ENCODE results near the gene FBLIM1.
A peak's percentile ranks its signal among the peaks of the same experiment; 100 is the strongest.

FBLIM1 gene

DNA sequence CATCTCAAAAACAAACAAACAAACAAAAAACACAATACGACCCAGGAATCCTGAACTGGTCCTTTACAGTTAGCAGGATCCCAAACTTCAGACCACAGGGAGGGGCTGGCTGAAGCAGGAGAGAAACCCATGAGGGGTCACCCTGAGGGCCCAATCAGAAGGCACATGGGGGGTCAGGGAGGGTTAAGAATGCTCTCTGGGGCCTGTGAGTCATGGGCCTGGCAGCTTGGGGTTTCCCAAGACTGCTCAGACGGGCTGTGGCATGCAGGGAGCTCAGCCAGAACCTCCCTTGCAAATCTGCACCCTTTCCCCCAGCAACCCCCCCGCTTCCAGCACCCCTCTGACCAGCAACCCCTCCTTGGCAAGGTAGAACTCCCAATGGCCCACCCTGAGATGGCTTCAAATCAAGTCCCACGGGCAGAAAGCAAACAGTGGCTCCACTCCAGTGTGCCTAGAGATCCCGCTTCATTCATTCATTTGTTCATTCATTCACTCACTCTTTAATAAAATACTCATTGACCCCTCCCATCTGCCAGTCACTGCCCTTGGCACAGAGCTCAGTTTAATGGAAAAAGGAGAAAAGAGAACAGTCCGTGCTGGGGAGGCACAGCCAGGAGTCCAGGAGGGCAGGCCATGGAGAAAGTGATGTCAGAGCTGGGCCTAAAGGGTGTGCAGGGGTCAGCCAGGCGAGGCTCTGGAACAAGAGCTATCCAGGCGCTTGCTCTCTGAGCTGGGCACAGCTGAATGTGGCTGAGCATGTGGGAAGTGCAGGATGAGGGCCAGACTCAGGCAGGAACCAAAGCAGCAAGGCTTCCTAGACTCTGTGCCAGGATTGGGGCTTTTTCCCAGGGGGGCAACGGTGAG is 40.6 kb downstream of the FBLIM1 start:
- peaks cover 32% of the 10 kb centered on the region for H3K4me1 Mint-ChIP-seq

GRCh38 chr1:15799928-15800835 is 41.6 kb downstream of the FBLIM1 start:
- Mint-ChIP-seq H3K27me3 (ENCODE audit: low read depth) (peaks cover 19% of the 10 kb centered on the region), H3K27ac (peak overlapping the region; percentile 70 to 84 (median 72)), H3K4me1 (peaks cover 29% of the 10 kb centered on the region), H3K4me3 (no peak overlapping the region), H3K36me3 (ENCODE audit: low read depth) (no peaks in the 10 kb centered on the region), H3K9me3 (no peaks in the 10 kb centered on the region)
- TF ChIP-seq CTCF (IDR thresholded peaks at IDR 0.05; ENCODE audit: unreplicated experiment in 3 of 3): no peak

More for the DNA sequence above, 40.6 kb downstream of the FBLIM1 start:
- Mint-ChIP-seq H3K36me3 (ENCODE audit: low read depth) (no peaks in the 10 kb centered on the region), H3K4me3 (no peak overlapping the region), H3K9me3 (no peaks in the 10 kb centered on the region), H3K27ac (peak overlapping the region; percentile 40 to 84 (median 66)), H3K27me3 (ENCODE audit: low read depth) (peaks cover 19% of the 10 kb centered on the region)
- no peak for TF ChIP-seq CTCF (IDR thresholded peaks at IDR 0.05; ENCODE audit: unreplicated experiment in 3 of 3)

DNA sequence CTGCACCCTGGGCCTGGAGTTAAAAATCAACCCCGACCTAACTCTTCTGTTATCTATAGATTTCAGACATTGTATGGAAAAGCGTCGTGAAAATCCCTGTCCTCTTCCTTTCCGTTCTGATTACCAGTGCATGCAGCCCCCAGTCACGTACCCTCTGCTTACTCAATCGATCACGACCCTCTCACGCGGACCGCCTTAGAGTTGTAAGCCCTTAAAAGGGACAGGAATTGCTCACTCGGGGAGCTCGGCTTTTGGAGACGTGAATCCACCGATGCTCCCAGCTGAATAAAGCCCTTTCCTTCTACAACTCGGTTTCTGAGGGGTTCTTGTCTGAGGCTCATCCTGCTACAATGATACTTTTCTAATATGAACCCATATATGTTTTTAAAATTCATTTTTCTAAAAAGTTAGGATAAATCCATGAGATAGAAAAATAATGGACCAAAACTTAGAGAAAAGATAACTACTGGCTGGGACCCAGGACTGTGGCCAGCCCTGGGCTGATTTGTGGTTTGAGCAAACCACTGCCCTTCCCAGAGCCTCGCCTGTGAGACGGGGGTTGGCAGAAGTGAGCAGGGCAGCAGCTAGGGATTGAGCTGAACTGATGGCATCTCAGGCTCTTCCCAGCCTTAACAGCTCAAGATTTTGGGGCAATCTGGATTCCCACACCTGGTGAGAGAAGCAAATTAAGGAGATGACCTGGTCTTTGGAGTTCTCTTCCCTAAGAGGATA is 43.8 kb downstream of the FBLIM1 start:
- peak overlapping the region in 2 of 3 experiments; percentile 11 to 70 for H3K27ac Mint-ChIP-seq
- H3K36me3 Mint-ChIP-seq (ENCODE audit: low read depth): no peaks in the 10 kb centered on the region
- no peaks in the 10 kb centered on the region for H3K9me3 Mint-ChIP-seq
- TF ChIP-seq CTCF (IDR thresholded peaks at IDR 0.05; ENCODE audit: unreplicated experiment in 3 of 3): no peak
- H3K4me3 Mint-ChIP-seq: no peak overlapping the region
- peaks cover 20% of the 10 kb centered on the region for H3K4me1 Mint-ChIP-seq
- H3K27me3 Mint-ChIP-seq (ENCODE audit: low read depth): peaks cover 16% of the 10 kb centered on the region

DNA sequence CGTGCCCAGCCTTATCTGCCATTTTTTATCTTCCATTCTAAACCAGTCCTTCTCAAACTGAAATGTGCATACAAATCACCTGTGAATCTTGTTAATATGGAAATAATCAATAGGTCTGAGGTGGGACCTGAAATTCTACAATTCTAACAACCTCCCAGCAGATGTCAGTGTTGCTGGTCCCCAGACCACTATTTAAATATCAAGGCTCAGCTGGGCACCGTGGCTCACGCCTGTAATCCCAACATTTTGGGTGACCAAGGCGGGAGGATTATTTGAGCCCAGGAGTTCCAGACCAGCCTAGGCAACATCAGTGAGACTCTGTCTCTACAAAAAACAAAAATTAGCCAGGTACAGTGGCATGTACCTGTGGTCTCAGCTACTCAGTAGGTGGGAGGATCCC is 44.8 kb downstream of the FBLIM1 start:
- H3K27me3 Mint-ChIP-seq (ENCODE audit: low read depth): peaks cover 16% of the 10 kb centered on the region
- peaks cover 20% of the 10 kb centered on the region for H3K4me1 Mint-ChIP-seq
- peak; percentile 45 to 49 (median 49) for TF ChIP-seq CTCF (IDR thresholded peaks at IDR 0.05; ENCODE audit: unreplicated experiment in 3 of 3)
- no peaks in the 10 kb centered on the region for H3K36me3 Mint-ChIP-seq (ENCODE audit: low read depth)
- H3K27ac Mint-ChIP-seq: peak overlapping the region in 1 of 3 experiments; percentile 83
- H3K4me3 Mint-ChIP-seq: no peak overlapping the region
- no peaks in the 10 kb centered on the region for H3K9me3 Mint-ChIP-seq

- Mint-ChIP-seq H3K4me3 (no peak overlapping the region), H3K36me3 (ENCODE audit: low read depth) (no peaks in the 10 kb centered on the region), H3K4me1 (peaks cover 20% of the 10 kb centered on the region), H3K27me3 (ENCODE audit: low read depth) (peaks cover 16% of the 10 kb centered on the region), H3K9me3 (no peaks in the 10 kb centered on the region), H3K27ac (no peak overlapping the region)
- no peak for TF ChIP-seq CTCF (IDR thresholded peaks at IDR 0.05; ENCODE audit: unreplicated experiment in 3 of 3)
Observed at GRCh38 chr1:15804060-15804459, 45.5 kb downstream of the FBLIM1 start.
